Measurements from ENCODE around the gene SPAAR.
"Not testable (repeated sequence)": the region's sequence is repeated elsewhere in the genome, so short reads cannot be mapped to it uniquely, and the experiment has no call there.

The SPAAR gene

DNA sequence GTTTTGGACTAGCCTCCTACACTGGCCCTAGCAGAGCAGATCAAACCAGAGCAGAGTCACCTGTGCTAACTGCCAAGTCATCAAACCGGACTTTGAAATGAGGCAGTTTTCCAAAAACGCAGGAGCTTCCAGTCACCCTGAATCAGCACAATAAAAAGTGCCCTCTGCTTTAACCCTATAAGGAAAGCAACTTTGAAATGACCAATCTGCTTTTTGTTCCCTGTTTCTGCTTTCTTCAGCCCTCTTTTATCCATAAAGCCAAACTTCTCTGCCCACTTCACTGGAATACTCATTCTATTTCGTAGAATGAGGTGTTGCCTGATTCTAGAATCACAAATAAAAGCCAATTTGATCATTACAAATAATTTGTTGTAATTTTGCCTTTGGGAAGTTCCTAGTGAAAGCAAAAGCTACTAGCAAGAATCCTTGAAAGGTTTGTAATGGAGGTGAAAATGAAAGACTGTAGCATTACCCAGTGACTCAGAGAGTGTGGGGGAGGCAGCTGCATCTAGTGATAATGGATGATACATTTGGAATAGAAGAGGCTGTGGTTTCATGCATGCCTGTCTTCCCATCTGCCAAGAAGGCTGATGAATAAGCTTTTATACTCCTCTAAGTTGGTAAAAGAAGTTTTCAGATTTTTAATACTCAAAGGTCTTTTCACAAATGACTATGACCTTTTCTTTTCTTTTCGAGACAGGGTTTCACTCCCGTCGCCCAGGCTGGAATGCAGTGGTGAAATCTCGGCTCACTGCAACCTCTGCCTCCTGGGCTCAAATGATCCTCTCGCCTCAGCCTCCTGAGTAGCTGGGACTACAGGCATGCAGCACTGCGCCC, 14.9 kb downstream of the SPAAR start:
- DNase-seq = no peak

DNA sequence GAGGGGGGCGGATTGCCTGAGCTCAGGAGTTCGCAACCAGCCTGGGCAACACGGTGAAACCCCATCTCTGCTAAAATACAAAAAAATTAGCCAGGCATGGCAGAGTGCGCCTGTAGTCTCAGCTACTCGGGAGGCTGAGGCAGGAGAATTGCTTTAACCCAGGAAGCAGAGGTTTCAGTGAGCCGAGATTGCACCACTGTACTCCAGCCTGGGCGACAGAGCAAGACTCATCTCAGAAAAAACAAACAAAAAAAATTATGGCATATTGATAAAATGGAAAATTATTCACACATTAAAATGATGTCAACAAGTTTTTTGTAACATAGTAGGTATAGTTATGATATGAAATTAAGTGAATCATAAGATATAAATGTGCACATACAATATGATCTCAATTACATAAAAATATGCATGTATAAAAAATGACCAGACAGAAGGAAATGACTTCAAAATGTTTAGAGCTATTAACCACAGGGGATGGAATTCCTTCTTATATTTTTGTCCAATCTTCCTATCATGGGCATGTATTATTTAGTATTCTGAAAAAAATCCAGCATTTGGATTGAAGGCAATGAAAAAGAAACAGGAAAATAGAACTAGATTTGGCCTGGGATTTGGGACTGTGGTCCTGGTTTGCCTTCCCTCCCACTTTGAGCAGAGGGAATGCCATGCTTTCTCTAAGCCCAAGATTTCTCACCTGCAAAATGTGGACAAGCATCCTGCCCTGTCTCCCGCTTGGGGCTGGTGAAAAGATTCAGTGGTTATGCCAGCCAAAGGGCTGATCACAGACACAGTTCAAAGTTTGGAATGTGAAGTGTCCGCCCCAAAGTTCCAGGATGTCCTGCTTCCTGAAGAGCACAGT, 19.5 kb downstream of the SPAAR start:
- no peak for DNase-seq

DNA sequence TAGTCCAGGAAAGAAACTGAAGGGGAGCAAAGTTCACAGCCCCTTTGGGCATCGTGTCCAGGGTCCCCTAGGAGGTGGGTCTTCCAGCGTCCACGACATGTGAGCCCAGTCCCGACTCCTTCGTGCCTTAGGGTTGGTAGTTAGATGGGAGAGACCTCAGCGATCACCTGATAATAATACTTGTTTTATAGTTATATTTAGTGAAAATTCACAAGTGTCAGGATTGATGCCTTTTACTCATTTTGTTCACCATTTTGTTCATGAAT, 20.1 kb downstream of the SPAAR start:
- DNase-seq = no peak

DNA sequence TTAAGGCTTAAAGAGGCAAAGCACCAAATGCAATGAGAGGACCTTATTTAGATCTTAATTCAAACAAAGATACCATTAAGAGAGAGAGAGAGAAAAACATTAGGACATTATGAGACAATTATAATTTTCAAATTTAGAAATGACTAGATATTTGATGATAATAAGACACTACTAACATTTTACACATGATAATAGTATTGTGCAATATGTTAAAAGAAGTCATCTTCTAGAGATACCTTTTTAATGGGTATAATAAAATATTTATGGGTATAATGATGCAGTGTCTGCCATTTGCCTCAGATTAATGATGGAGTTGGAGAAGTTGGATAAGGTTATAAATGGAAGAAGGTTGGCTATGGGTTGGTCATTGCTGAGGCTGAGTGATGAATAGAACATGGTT, 21.2 kb downstream of the SPAAR start:
- DNase-seq = no peak

DNA sequence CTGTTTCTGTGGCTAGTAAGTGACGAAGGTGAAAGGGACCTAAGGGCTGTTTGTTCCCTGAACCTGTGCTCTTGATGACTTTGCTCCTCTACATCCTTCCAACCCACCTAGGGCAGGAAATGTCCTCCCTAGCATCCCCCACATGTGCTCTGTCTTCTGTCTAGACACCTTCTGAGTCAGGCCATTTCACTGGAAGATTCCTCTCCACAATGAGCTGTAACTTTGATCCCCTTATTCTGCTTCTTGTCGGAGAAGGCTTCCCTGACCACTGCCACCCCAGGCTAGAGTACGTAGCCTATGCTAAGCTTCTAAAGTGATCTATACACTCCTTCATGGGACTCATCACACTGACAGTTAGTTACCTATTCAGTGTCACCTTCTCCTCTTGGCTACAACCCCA, 21.7 kb downstream of the SPAAR start:
- no peak for DNase-seq

DNA sequence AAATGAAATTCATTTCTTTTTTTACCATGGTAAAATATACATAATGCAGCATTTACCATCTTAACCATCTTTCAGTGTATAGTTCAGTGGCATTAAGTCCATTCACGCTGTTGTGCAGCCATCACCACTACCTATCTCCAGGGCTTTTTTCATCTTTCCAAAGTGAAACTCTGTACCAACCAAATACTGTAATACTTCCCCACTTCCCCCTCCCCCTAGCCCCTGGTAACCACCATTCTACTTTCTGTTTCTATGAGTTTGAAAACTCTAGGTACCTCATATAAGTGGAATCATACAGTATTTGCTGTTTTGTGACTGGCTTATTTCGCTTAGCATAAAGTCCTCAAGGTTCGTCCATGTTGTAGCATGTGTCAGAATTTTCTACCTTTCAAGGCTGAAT, 23.4 kb downstream of the SPAAR start:
- no peak for DNase-seq

DNA sequence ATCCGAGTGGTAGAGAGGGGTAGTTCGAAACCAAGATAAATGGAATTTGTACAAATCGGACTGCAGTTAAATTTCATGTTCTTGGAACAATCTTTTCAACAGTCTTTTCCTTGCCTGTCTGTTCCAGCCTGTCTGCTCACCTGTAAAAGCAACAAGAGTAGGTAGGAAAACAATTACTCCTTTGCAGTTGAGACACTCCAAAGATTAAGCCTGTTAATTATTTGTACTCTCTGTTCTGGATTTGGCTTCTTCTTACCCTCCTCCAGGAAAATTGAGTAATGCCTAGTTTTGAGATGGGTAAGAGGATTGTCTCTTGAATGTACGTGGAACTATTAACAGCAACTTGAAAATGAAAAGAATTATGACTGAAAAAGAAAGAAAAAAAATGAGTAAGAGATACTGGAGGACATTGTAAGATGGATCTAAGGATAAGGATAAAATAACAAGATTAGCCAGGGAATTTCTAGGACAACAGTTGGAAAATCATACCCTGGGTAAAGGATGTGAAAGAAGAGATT, 24.3 kb downstream of the SPAAR start:
- DNase-seq = no peak

DNA sequence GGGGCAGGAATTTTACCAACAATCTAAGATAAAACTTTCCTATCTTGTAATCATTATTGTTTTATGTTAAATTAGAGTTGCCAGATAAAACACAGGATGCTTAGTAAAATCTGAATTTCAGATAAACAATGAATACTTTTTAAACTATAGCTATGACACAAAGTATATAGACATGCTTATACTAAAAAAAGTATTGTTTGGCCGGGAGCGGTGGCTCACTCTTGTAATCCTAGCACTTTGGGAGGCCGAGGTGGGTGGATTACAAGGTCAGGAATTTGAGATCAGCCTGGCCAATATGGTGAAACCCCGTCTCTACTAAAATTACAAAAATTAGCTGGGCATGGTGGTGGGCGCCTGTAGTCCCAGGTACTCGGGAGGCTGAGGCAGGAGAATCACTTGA, 24.8 kb downstream of the SPAAR start:
- DNase-seq = not testable (repeated sequence)

DNA sequence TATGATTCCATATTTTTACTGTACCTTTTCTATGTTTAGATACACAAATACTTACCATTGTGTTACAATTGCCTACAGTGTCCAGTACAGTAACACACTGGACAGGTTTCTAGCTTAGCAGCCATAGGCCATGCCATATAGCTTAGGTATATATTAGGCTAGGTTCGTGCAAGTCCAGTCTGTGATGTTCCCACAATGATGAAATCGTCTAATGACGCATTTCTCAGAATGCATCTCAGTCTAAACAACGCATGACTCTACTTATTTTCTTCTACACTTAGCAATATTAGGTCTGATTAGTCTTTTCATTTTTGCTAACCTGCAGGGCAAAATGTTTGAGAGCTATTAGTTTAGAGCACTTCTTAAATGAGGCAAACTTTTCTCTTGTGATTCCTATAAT, 26.0 kb downstream of the SPAAR start:
- DNase-seq = no peak

DNA sequence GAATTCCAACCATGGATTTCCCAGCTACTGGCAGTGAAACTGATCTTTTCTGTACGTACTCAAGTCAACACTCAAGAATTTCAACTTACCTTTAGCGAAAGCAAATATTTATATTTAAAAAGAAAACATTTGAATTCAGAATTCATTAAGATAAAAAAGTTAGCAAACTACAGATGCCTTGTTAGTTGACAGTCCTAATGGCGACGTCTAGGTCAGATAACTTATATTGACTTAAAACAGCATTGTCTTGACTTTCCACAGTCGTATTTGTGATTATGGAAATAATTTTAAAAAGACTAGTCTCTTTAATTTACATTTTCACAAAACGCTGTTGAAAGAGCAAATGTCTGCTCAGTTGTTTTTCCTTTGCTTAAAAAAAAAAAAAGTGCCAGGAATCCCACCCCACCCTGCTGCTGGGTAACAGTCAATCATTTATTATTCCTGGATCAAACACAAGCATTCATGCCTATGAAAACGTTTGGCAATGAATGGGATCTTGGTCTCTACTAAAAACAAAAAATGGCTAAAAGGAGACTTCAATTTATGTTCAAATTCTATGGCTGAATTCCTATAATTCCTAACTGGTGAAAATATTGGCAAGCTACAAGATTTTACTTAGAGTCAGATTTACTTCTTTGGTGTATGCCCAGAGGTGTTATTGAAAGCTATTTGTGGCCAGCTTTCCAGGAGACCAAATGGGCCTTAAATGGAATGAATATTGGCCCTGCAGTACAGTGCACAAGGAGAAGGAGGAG, 26.6 kb downstream of the SPAAR start:
- DNase-seq = no peak

DNA sequence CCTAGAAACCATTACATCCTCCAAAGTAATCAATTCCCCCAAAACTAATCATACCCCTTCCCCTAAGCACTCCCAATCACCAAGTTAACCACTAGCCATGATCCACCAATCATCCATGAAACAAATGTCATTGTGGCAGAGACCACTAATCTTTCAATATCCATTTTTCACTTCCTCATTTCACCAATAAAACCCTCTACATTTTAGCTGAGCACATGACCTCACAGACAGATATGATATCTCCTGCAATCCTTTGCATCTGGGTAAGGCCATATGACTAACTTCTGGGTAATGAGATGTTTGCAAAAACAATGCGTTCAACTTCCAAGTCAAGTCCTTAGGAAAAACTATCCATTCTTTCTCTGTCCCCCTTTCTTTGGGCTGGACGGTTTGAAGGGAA, 27.9 kb downstream of the SPAAR start:
- no peak for DNase-seq

DNA sequence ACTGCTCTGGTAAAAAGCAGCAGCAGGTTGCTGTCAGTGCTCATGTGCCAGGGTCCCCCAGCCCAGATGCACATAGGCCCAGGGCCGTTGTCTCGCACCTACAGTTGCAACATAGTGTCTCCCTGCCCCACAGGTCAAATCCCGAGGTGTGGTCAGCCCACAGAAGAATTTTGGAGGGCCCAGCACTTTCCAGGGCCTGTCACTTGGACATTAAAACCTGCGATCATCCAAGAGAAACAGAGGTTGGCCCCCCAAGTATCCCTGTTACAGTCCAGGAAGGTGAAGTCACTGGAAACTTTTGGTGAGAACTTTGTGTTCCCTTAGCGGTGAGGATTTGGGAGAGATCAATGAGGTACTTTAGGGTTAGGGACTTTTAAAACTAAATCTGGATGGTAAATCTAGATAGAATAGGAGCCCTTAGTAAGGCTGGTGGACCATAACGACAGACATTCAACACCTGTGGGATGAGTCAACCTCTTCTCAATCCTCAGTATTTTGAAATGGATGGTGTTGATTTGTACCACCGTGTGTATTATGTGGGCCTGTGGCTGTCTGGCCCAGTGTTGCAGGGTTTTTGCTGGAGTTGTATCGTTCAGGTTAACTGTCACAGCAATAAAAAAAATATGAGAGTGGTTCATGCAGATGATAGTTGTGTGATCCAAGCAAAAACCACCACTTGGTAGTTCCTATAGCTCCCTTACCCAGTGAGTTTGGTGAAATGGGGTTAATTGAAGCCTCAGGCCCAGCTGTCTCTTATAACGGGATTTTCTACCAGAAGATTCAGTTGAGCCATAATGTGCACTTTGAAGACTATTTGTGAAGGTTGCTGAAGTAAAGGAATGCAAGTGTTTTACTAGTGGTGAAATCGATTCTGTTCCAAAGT, 29.4 kb downstream of the SPAAR start:
- no peak for DNase-seq

DNA sequence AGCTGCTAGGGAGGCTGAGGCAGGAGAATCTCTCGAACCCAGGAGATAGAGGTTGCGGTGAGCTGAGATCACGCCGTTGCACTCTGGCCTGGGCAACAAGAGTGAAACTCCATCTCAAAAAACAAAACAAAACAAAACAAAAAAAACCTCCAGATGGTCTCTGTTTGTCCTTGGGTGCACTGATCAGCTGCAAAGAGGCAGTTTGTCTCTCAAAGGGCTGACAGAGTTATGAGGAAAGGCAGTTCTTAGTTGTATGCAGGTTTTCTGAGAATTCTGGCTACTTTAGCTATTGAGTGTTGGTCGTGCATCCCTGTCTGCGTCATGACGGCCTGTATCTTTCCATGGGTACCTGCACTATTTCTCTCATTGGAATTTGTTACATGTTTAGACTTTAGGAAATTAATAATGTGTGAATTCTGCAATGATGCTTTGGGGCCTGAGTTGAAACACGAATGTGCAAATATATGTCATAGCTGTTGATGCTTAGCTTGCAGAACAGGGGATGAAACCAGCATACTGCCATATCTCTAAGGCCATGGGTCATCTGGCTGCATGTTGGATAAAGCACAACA, 30.5 kb downstream of the SPAAR start:
- DNase-seq = no peak

DNA sequence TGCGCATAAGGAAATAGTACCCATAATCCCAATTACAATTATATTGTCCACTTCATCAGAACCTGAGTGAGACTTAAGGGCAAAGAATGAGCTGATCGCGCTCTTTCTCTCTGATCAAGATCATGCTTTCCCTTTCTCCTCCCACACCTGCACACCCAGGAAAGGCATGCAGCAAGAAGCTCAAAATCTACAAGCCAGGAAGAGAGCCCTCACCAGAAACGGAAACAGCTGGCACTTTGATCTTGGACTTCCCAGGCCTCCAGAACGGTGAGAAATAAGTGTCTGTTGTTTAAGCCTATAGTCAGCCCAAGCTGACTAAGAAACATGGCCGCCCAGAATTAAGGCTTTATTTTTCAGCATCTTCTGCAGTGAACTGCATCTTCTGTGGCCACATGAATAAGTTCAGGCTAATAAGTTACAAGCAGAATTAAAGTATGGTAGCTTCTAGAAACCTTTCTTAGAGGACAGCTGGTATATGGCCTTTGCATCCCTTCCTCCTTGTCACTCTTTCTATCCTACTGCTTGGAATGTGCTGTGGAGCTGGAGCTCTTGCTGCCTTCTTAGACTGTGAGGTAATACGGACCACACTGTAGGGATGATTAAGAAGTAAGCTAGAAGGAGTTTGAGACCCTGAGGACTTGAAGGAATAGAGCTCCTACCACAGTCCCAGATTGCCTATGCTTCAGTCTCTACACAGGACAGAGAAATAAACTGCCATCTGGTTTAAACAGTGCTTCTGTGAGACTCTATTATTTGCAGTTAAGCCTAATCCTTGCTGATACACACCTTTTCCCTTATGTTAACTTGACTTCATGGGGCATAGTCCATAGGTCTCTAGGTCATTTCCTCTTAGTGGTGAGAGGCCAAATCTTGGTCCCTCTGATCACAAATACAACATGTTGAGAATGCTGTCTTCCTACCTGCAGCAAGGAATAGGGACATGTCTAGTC, 31.4 kb downstream of the SPAAR start:
- DNase-seq = no peak

DNA sequence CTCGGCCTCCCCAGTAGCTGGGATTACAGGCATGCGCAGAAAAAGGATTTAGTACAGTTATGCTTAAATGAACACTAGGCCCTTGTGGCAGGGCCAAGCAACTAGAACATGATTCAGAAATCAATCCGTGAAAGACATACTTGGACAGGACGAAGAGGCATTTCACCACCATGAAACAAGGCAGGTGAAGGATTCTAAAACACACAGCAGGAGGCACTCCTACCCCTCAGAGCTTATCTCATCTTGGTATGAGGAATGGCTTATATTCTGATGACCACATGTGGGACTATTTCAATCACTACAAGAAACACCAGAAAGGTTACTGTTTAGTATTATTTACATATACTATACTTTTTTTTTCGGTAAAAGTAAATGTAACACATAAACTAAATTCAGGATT, 33.0 kb downstream of the SPAAR start:
- no peak for DNase-seq

DNA sequence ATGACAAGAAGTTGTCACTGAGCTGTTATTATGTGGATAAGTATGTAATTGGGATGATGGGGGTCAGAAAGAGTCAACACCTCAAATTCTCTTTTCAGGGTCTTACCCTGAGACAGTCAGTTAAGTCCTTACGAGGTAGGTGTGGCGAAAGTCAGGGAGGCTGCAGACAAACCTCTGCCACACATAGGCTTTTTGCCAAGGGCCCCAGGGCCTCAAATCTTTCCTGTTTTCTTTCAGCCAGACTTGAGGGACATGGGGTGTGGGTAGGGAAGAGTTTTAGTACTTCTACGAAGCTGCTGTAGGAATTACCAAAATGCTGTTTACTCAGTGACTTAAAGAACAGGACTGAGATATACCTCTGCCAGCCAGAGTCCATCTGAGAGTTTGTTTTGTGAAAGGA, 34.9 kb downstream of the SPAAR start:
- DNase-seq = no peak

DNA sequence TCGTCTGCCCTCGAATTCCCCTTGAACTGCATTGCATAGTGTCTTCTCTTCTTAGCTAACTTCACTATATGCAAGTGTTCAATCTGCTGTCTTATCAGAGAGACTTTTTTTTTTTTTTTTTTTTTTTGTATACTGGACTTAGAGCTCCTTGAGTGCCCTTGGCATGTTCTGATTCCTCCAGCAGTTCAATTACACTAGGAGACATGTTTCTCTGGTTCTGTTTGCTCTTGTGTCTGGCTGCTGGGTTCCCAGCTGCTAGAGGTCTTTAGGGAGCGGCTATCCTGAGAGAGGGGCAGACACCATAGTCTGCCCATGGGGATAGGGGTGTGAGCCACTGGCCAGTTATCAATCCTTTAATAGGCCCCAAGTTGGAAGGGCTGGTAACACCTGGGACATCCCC, 35.6 kb downstream of the SPAAR start:
- no peak for DNase-seq

DNA sequence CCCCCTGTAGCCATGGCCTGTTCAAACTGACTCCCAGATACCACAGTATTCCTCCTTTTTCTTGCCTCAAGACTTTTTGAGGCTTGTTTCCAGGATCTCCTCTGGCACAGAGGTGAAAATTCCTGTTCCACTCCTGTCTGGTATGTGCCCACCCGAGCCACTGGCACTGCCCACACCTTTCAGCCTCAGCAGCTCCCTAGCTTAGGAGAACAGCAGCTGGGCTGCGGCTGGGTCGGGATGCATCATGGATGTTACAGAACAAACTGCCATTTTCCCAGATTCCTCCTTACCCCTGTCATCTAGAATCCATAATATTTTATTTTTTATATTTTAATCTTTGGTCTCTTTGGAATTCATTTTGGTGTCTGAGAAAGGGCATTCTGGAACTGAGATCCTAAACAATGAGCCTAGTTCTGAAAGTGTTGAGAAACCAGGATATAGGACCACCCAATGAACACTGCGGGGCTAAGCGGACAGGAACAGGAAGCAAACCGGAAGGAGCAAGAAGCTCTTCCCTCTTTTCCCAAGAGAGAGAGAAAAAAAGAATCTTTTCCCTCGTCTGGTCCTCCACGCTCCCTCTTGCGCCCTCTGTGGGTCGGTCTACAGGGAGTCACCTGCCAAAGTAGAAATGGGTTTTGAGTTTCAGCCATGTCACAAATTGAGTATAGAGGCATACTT, 36.2 kb downstream of the SPAAR start:
- peak; percentile 71 for DNase-seq

DNA sequence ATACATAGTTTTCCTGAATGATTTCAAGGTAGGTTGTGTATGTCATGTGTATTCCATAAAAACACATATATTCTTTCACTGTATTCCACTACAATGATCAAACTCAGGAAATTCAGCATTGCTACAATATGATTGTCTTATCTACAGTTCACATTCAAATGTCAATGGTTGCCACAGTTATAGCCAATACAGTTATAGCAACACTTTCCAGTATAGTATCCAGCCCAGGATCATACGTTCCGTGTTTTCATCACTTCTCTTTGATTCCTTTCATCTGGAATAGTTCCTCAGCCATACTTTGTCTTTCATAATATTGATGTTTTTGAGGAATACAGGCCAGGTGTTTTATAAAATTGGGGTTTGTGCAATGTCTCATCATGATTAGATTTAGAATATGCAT, 39.2 kb downstream of the SPAAR start:
- no peak for DNase-seq

DNA sequence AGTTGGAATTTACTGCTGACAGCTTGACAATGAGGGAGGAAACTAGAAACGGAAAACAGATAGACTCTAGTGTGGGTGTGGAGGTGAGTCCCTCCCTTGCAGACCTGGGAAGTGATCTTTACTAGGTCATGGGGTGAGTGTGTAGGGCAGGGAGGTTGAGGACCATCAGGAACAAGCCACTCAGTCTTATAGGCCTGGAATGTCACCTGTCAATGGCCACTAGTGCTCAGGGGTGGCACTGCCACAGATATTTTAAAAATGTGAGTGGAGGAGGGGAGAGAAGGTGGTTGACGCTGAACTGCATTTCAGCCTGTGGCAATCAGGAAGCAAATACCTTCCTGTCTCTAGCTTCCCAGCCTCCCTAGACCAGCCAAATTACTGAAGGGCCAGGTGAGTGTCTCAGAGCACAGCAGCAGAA, 39.6 kb downstream of the SPAAR start:
- DNase-seq = no peak
